ENCODE results near the gene PHTF1. TPM values are rescaled to one million over a fixed set of nuclear protein-coding genes. Genes with fewer than 3 reads are reported as not detected.

The PHTF1 gene
- total and polyA plus RNA-seq, 10 of the 15 experiments (the other 5 are each of a cell fraction or from before 2014, with no cell fraction given), result 7.8 to 37.6 (median 24.1) TPM

- peak; percentile 84 for TF ChIP-seq POLR2AphosphoS2 (IDR thresholded peaks at IDR 0.05; ENCODE audit: low read depth, low read length)
- TF ChIP-seq RBBP5 (conservative IDR thresholded peaks at IDR 0.05), result no peak
- 0 out of 2 replicates have a peak, but pooled peaks have one; percentile 44 for TF ChIP-seq STAT1 (conservative IDR thresholded peaks at IDR 0.05)
- peak; percentile 61 for TF ChIP-seq IKZF1 (conservative IDR thresholded peaks at IDR 0.05)
- 0 out of 2 replicates have a peak, but pooled peaks have one; percentile 4 for TF ChIP-seq YY1 (IDR thresholded peaks at IDR 0.05; ENCODE audit: low read depth, low read length)
- TF ChIP-seq SIX5 (IDR thresholded peaks at IDR 0.05; ENCODE audit: low read depth, low read length, severe bottlenecking), result no peak
- TF ChIP-seq RFX5 (IDR thresholded peaks at IDR 0.05; ENCODE audit: low read depth, low read length), result no peak
- no peak for TF ChIP-seq EGR1 (IDR thresholded peaks at IDR 0.05; ENCODE audit: borderline replicate concordance in 1 of 2, low read depth in 2 of 2, low read length in 2 of 2)
- TF ChIP-seq NFIC (IDR thresholded peaks at IDR 0.05; ENCODE audit: low read depth, low read length), result no peak
- TF ChIP-seq ZNF24 (IDR thresholded peaks at IDR 0.05), result 0 out of 2 replicates have a peak, but pooled peaks have one; percentile 4
- TF ChIP-seq RAD51 (IDR thresholded peaks at IDR 0.05), result no peak
- TF ChIP-seq ZNF207 (IDR thresholded peaks at IDR 0.05; ENCODE audit: borderline replicate concordance), result no peak; the same call in 1 of the 2 replicates
- TF ChIP-seq HDAC2 (IDR thresholded peaks at IDR 0.05), result no peak
- 0 out of 2 replicates have a peak, but pooled peaks have one; percentile 18 for TF ChIP-seq ZNF217 (IDR thresholded peaks at IDR 0.05)
- no peak for TF ChIP-seq ESRRA (IDR thresholded peaks at IDR 0.05; ENCODE audit: low read length)
- no peak for TF ChIP-seq SUPT20H (IDR thresholded peaks at IDR 0.05; ENCODE audit: borderline replicate concordance, control insufficient read depth, low read depth, low read length)
- TF ChIP-seq NKRF (conservative IDR thresholded peaks at IDR 0.05), result no peak; the same call in none of the 2 replicates
- 0 out of 2 replicates have a peak, but pooled peaks have one; percentile 14 for TF ChIP-seq ELK1 (IDR thresholded peaks at IDR 0.05; ENCODE audit: low read depth, low read length)
- TF ChIP-seq, protein P1, sequence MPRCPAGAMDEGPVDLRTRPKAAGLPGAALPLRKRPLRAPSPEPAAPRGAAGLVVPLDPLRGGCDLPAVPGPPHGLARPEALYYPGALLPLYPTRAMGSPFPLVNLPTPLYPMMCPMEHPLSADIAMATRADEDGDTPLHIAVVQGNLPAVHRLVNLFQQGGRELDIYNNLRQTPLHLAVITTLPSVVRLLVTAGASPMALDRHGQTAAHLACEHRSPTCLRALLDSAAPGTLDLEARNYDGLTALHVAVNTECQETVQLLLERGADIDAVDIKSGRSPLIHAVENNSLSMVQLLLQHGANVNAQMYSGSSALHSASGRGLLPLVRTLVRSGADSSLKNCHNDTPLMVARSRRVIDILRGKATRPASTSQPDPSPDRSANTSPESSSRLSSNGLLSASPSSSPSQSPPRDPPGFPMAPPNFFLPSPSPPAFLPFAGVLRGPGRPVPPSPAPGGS (IDR thresholded peaks at IDR 0.05; ENCODE audit: borderline replicate concordance, insufficient read depth, low read depth, low read length, poor library complexity, severe bottlenecking), result no peak
- peak; percentile 71; the same call in 1 of the 2 replicates for TF ChIP-seq CHD1 (IDR thresholded peaks at IDR 0.05; ENCODE audit: low read depth, low read length)
- TF ChIP-seq GABPA (IDR thresholded peaks at IDR 0.05; ENCODE audit: low read depth), result 0 out of 2 replicates have a peak, but pooled peaks have one; percentile 10
- TF ChIP-seq DPF2 (IDR thresholded peaks at IDR 0.05), result peak; percentile 81; the same call in 1 of the 2 replicates
- no peak for TF ChIP-seq CBX3 (IDR thresholded peaks at IDR 0.05; ENCODE audit: borderline replicate concordance, low read depth)
- TF ChIP-seq EZH2 (IDR thresholded peaks at IDR 0.05; ENCODE audit: borderline replicate concordance, control insufficient read depth, low read depth, low read length), result no peak
- TF ChIP-seq PAX8 (IDR thresholded peaks at IDR 0.05), result no peak; the same call in 1 of the 2 replicates
Measured at GRCh38 chr1:113759333-113760101, at the start of gene PHTF1 (continued).
